HepG2 (cell line): ENCODE measurements around the gene IGDCC3. TPM values are rescaled to one million over a fixed set of nuclear protein-coding genes. Genes with fewer than 3 reads are reported as not detected.

Experiments used
- ATAC-seq: fragments of 200-7000 bp; cut with Tn5 transposase; 3 replicates; pipeline ENCODE4 v1.9.1; 2020; ENCODE audit warnings: mild to moderate bottlenecking, moderate library complexity
- BruUV-seq: library from RNA; stranded (reverse); fragments of 400-500 nt; replicated peaks from 2 replicates; lab custom pipeline; 2021; lab: Mats Ljungman, UMichigan
- CTCF ChIA-PET: fragments of 300-600 bp; formaldehyde crosslinking; extraction: SDS; loops from one replicate; lab custom pipeline; 2021; ENCODE audit warnings: low total read pairs, inconsistent platforms, low intra/inter-chr PET ratio; lab: Yijun Ruan, JAX
- POLR2A ChIA-PET: fragments of 350-600 bp; sonication (Branson Sonifier 250); formaldehyde crosslinking; loops from one replicate; lab custom pipeline; 2020; ENCODE audit warnings: antibody characterized with exemption, inconsistent platforms; lab: Yijun Ruan, JAX
- DNase-seq: peaks from one replicate; pipeline ENCODE4 v3.0.0-alpha.2; 2015; ENCODE audit warnings: low spot score
- FAIRE-seq: peaks from 3 replicates; lab custom pipeline; 2011; peaks lifted over from hg19 to GRCh38; lab: Jason Lieb, UNC
- H2AFZ ChIP-seq: one replicate; pipeline ENCODE4 v1.6.1; 2011; ENCODE audit warnings: low read length, inconsistent platforms
- H3K27ac ChIP-seq: fragments of 300-600 bp; 3 replicates; pipeline ENCODE4 v1.8.0; 2011; ENCODE audit warnings: mixed run types, mild to moderate bottlenecking, mixed read lengths, low read length, inconsistent platforms; ENCODE audit not compliant: insufficient read depth; ENCODE audit errors: extremely low read length
- H3K27me3 ChIP-seq, 2 experiments: fragments of 200-600 bp in 1 of 2; 2 replicates in 1 of 2; 3 replicates in 1 of 2; pipeline versions ENCODE4 v1.6.0 to v1.8.0; 2011; ENCODE audit warnings: low read length in 2 of 2, mild to moderate bottlenecking in 2 of 2, moderate library complexity in 2 of 2, inconsistent platforms in 1 of 2; ENCODE audit not compliant: insufficient read depth in 2 of 2, control insufficient read depth in 1 of 2
- H3K36me3 ChIP-seq, 2 experiments: fragments of 200-600 bp in 1 of 2; replicated peaks in 1 of 2; 2 replicates in 1 of 2; 3 replicates in 1 of 2; pipeline versions ENCODE4 v1.5.1 to v1.8.0; 2011; ENCODE audit warnings: low read length in 2 of 2, inconsistent platforms in 1 of 2; ENCODE audit not compliant: insufficient read depth in 2 of 2, control insufficient read depth in 1 of 2
- H3K4me1 ChIP-seq: 2 replicates; pipeline ENCODE4 v1.5.1; 2012; ENCODE audit warnings: low read length, inconsistent platforms; ENCODE audit not compliant: insufficient read depth
- H3K4me2 ChIP-seq: 2 replicates; pipeline ENCODE4 v1.6.0; 2011; ENCODE audit warnings: low read depth, low read length, inconsistent platforms
- H3K4me3 ChIP-seq, 3 experiments: fragments of 200-600 bp in 1 of 3; sonication (generic), shearing (Covaris generic) in 1 of 3; replicated peaks in 1 of 3; 2 replicates each; pipeline ENCODE4 v1.5.1; 2011 to 2016; ENCODE audit warnings: low read length in 3 of 3, inconsistent platforms in 2 of 3, low read depth in 2 of 3, mild to moderate bottlenecking in 2 of 3, control low read depth in 1 of 3, mixed read lengths in 1 of 3; ENCODE audit not compliant: insufficient read depth in 1 of 3
- H3K79me2 ChIP-seq: one replicate; pipeline ENCODE4 v1.6.1; 2011; ENCODE audit warnings: low read length, inconsistent platforms; ENCODE audit not compliant: insufficient read depth
- H3K9ac ChIP-seq: 2 replicates; pipeline ENCODE4 v1.6.0; 2011; ENCODE audit warnings: mild to moderate bottlenecking, low read depth, low read length, inconsistent platforms; ENCODE audit not compliant: insufficient read depth
- H3K9me3 ChIP-seq: 2 replicates; pipeline ENCODE4 v1.5.1; 2012; ENCODE audit warnings: mild to moderate bottlenecking, low read length
- H4K20me1 ChIP-seq: 2 replicates; pipeline ENCODE4 v1.6.0; 2011; ENCODE audit warnings: inconsistent platforms, mild to moderate bottlenecking, low read length, moderate library complexity; ENCODE audit not compliant: insufficient read depth
- CTCF ChIP-seq: sonication (generic); formaldehyde crosslinking; IDR thresholded peaks from 2 replicates; pipeline ENCODE4 v1.5.0; 2020; ENCODE audit warnings: mild to moderate bottlenecking, missing genetic modification reagents, moderate library complexity
- SAP130 ChIP-seq: IDR thresholded peaks from 2 replicates; pipeline ENCODE4 v1.6.1; 2016; ENCODE audit warnings: low read depth
- SIN3A ChIP-seq: IDR thresholded peaks from 2 replicates; pipeline ENCODE4 v1.6.1; 2011; ENCODE audit warnings: low read depth, mild to moderate bottlenecking, control low read depth, low read length, borderline replicate concordance
- ZNF230 ChIP-seq: sonication (generic); formaldehyde crosslinking; IDR thresholded peaks from 2 replicates; pipeline ENCODE4 v1.4.0; 2020; ENCODE audit warnings: mild to moderate bottlenecking, missing genetic modification reagents
- ZNF512 ChIP-seq: sonication (generic); formaldehyde crosslinking; IDR thresholded peaks from 2 replicates; pipeline ENCODE4 v1.4.0; 2020; ENCODE audit warnings: mild to moderate bottlenecking, missing genetic modification reagents
- WGBS: methylation state at CpG from one replicate; pipeline ENCODE4 v1.1.6; 2017; ENCODE audit warnings: low lambda C conversion rate; 5-methylcytosine and 5-hydroxymethylcytosine counted together
- in situ Hi-C: cut with HindIII; loops from 2 replicates; pipeline ENCODE4 v1.10.0; 2017; ENCODE audit warnings: low pct_unique_long_range_greater_than_20kb; ENCODE audit not compliant: extremely low pct_ligation_motif_present
- intact Hi-C: fragments of 100-400 bp; cut with micrococcal nuclease; formaldehyde crosslinking; loops from one replicate; pipeline ENCODE4 v1.10.0; 2022; ENCODE audit not compliant: unreplicated experiment
- polyA plus RNA-seq, 8 experiments: library from polyadenylated mRNA; depleted of rRNA in 3 of 8; stranded (reverse) in 7 of 8; unstranded in 1 of 8; fragments of >200 nt; fragmentation: Illumina TruSeq in 4 of 8; extraction: Trizol in 4 of 8; gene quantifications; 2 replicates each; pipeline versions ENCODE4 v1.2.1 to v1.2.3, GENCODE V29; 2011 to 2016; ENCODE audit warnings: low read depth in 4 of 8, missing spikeins in 1 of 8, mixed read lengths in 1 of 8; ENCODE audit not compliant: insufficient read depth in 1 of 8
- total RNA-seq, 5 experiments: library from RNA; depleted of rRNA; stranded (reverse); fragments of >200 nt; fragmentation: Illumina TruSeq; extraction: Trizol; gene quantifications; 2 replicates each; pipeline ENCODE4 v1.2.3, GENCODE V29; 2016; ENCODE audit warnings: low read depth in 1 of 5
- TF ChIP-seq, protein P1 (sequence below): sonication (generic); formaldehyde crosslinking; conservative IDR thresholded peaks from 2 replicates; pipeline ENCODE4 v1.4.0; 2020; ENCODE audit warnings: missing genetic modification reagents
- TF ChIP-seq, protein P2 (sequence below): sonication (generic); formaldehyde crosslinking; IDR thresholded peaks from 2 replicates; pipeline ENCODE4 v1.5.1; 2020; ENCODE audit warnings: mild to moderate bottlenecking, missing genetic modification reagents, moderate library complexity

Gene IGDCC3
- total and polyA plus RNA-seq, 2 of the 13 experiments (the other 11 are each of a cell fraction or from before 2014, with no cell fraction given): 30.1 to 51.8 TPM

GRCh38 chr15:65326117-65326526 is 51.7 kb downstream of the IGDCC3 start (continued):
- TF ChIP-seq, protein P1, sequence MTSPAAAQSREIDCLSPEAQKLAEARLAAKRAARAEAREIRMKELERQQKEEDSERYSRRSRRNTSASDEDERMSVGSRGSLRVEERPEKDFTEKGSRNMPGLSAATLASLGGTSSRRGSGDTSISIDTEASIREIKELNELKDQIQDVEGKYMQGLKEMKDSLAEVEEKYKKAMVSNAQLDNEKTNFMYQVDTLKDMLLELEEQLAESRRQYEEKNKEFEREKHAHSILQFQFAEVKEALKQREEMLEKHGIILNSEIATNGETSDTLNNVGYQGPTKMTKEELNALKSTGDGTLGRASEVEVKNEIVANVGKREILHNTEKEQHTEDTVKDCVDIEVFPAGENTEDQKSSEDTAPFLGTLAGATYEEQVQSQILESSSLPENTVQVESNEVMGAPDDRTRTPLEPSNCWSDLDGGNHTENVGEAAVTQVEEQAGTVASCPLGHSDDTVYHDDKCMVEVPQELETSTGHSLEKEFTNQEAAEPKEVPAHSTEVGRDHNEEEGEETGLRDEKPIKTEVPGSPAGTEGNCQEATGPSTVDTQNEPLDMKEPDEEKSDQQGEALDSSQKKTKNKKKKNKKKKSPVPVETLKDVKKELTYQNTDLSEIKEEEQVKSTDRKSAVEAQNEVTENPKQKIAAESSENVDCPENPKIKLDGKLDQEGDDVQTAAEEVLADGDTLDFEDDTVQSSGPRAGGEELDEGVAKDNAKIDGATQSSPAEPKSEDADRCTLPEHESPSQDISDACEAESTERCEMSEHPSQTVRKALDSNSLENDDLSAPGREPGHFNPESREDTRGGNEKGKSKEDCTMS: no peak
- TF ChIP-seq ZNF230: no peak
- TF ChIP-seq, all 625 proteins: peak for 10

DNA sequence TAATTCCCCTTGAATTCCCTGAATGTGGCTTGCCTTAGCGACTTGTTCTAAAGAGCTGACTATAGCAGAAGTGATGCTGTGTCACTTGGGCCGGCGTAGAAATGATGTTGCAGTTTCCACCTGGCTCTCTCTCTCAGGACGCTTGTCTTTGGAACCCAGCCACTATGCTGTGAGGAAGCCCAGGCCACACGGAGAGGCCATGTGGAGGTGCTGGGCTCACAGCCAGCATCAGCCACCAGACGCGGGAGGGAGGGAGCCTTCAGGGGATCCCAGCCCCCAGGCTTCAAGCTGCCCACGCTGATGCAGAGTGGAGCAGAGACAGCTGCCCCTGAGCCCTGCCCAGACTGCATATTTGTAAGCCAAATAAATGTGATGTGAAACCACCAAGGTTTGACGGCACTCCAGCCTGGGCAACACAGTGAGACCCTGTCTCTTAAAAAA is 54.7 kb downstream of the IGDCC3 start:
- no peaks in the 10 kb centered on the region for H3K79me2 ChIP-seq
- H3K27ac ChIP-seq: no peak overlapping the region
- peak overlapping the region; percentile 29; the same call in 1 of the 2 replicates for H3K4me2 ChIP-seq
- BruUV-seq: no TSS peak
- ChIA-PET POLR2A (interaction anchor here (0.7 to 1.1 kb wide), 3 partner anchors 23 to 78 kb away, joined by 3 read pairs; no protein-coding TSS in a partner anchor), CTCF (interaction anchor here (1.1 kb wide), 1 partner anchor 62 kb away, joined by 5 read pairs; no protein-coding TSS in a partner anchor)
- H3K36me3 ChIP-seq: 0 out of 5 replicates have a peak, but pooled peaks cover 0 to 3% of the 10 kb centered on the region in 2 experiments
- no peak for FAIRE-seq
- peak; percentile 30 for ATAC-seq
- H3K9me3 ChIP-seq: no peaks in the 10 kb centered on the region
- no peak overlapping the region for H3K4me3 ChIP-seq
- WGBS: 20% methylated on average over 4 of the region's 9 CpGs
- H2AFZ ChIP-seq: no peak overlapping the region
- H3K9ac ChIP-seq: no peak overlapping the region
- peaks cover 26% of the 10 kb centered on the region for H3K4me1 ChIP-seq
- intact Hi-C loops (no loop called here), in situ Hi-C loops (loop anchor here (5.0 kb wide), 1 partner anchor 59 kb away; no protein-coding TSS in a partner anchor)
- no peaks in the 10 kb centered on the region for H4K20me1 ChIP-seq
- DNase-seq: no peak
- H3K27me3 ChIP-seq: no peaks in the 10 kb centered on the region; a peak in 1 of 5 replicates
- TF ChIP-seq ZNF512 (CRISPR knock-in tag) (no peak), SIN3A (no peak), SAP130 (CRISPR knock-in tag) (peak; percentile 43; the same call in 1 of the 2 replicates), CTCF (peak; percentile 34; the same call in 1 of the 2 replicates)
- TF ChIP-seq, protein P2, sequence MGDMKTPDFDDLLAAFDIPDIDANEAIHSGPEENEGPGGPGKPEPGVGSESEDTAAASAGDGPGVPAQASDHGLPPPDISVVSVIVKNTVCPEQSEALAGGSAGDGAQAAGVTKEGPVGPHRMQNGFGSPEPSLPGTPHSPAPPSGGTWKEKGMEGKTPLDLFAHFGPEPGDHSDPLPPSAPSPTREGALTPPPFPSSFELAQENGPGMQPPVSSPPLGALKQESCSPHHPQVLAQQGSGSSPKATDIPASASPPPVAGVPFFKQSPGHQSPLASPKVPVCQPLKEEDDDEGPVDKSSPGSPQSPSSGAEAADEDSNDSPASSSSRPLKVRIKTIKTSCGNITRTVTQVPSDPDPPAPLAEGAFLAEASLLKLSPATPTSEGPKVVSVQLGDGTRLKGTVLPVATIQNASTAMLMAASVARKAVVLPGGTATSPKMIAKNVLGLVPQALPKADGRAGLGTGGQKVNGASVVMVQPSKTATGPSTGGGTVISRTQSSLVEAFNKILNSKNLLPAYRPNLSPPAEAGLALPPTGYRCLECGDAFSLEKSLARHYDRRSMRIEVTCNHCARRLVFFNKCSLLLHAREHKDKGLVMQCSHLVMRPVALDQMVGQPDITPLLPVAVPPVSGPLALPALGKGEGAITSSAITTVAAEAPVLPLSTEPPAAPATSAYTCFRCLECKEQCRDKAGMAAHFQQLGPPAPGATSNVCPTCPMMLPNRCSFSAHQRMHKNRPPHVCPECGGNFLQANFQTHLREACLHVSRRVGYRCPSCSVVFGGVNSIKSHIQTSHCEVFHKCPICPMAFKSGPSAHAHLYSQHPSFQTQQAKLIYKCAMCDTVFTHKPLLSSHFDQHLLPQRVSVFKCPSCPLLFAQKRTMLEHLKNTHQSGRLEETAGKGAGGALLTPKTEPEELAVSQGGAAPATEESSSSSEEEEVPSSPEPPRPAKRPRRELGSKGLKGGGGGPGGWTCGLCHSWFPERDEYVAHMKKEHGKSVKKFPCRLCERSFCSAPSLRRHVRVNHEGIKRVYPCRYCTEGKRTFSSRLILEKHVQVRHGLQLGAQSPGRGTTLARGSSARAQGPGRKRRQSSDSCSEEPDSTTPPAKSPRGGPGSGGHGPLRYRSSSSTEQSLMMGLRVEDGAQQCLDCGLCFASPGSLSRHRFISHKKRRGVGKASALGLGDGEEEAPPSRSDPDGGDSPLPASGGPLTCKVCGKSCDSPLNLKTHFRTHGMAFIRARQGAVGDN (CRISPR knock-in tag): peak; percentile 42; the same call in 1 of the 2 replicates
